ENCODE measurements around the gene PPP6R3. TPM values are rescaled to one million over a fixed set of nuclear protein-coding genes. Genes with fewer than 3 reads are reported as not detected.
A peak's percentile ranks its signal among the peaks of the same experiment; 100 is the strongest.

Gene PPP6R3
- total RNA-seq, 1 donor from 2014 or later: 132 TPM

DNA sequence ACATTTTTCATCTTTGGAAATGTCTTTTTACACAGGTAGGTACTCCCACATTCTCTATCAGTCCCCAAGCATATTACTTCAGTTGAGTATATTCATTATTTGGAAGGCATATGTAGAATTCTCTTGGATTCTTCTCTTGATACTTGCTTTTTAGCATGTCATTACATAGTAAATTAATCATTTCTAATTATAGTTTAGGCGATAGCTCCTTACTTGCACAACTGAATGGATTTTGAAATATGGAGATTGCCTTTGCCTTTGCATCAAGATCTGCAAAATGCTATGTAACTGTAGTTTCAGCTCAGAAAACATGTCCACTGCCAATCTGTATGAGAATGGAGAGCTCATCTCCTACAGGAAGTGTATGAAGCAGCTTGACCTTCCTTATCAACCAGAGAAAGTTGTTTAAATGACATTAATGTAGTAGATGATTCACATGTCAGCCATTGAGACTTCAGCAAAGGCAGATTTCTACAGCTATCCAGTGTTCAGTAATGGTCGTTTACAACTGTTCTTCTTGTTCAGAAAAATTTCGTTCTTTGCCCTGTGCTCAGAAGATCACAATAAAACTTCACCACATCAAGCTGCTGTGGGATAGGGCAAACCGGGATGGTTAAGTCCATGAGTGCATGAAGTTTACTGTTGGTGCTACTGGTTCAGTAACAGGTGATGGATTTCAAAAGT, 61.6 kb downstream of the PPP6R3 start:
- no peaks in the 10 kb centered on the region for H3K9me3 Mint-ChIP-seq
- intact Hi-C loops (cut with micrococcal nuclease): loop anchor here (5.0 kb wide), 1 partner anchor 60 kb away; the partner anchor contains the start of gene PPP6R3
- no peak overlapping the region for H3K4me3 Mint-ChIP-seq
- peaks cover 43% of the 10 kb centered on the region for H3K4me1 Mint-ChIP-seq
- no peak for DNase-seq
- no peak overlapping the region for H3K27ac Mint-ChIP-seq
- no peaks in the 10 kb centered on the region for H3K27me3 Mint-ChIP-seq
- peaks cover 76% of the 10 kb centered on the region for H3K36me3 Mint-ChIP-seq (ENCODE audit: low read depth)

DNA sequence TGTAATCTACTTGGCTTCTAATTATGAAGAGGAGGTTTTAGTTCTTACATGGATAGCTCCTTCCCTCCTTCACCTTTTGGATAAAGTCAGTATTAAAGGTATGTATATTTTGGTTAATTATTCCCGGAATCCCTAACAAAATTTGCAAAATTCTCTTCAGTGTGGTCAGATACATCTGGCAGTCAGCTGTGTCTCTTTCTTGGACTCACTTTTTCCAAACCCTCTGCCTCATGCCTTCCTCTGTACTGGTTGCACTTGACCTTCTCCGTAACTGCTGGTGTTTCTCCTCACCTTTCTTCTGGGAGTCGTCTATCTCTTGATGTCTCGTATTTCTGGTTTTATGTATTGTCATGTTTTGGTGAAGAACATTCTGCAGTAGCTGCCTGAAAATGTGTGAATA, 62.5 kb downstream of the PPP6R3 start:
- Mint-ChIP-seq H3K4me3 (no peak overlapping the region), H3K4me1 (peaks cover 48% of the 10 kb centered on the region), H3K9me3 (no peaks in the 10 kb centered on the region), H3K27ac (peak overlapping the region; percentile 7), H3K27me3 (no peaks in the 10 kb centered on the region), H3K36me3 (ENCODE audit: low read depth) (peaks cover 80% of the 10 kb centered on the region)
- no peak for DNase-seq
- intact Hi-C loops (cut with micrococcal nuclease): loop anchor here (5.0 kb wide), 1 partner anchor 61 kb away; the partner anchor contains the start of gene PPP6R3

DNA sequence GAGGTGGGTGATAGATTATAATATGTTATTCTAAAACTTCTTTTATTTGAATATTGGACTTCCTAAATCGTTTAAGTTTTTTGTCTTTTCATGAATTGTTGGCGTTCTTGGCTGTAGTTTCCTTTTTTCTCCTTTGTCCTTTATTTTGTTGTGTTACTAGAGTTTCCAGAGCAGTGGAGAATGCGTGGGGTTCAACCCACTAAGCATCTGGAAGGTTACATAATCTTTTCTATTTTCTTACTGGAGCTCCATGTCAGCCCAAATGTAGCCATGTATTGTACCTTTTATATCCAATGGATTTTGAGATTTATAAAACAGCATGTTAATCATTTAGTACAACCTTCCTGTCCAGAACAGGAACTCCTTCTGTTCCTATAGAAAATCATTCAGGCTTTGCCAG, 63.2 kb downstream of the PPP6R3 start:
- intact Hi-C loops (cut with micrococcal nuclease): loop anchor here (5.0 kb wide), 1 partner anchor 61 kb away; the partner anchor contains the start of gene PPP6R3
- peak overlapping the region; percentile 1 for H3K27ac Mint-ChIP-seq
- no peak for DNase-seq
- H3K36me3 Mint-ChIP-seq (ENCODE audit: low read depth): peaks cover 84% of the 10 kb centered on the region
- H3K4me1 Mint-ChIP-seq: peaks cover 55% of the 10 kb centered on the region
- H3K27me3 Mint-ChIP-seq: no peaks in the 10 kb centered on the region
- H3K9me3 Mint-ChIP-seq: no peaks in the 10 kb centered on the region
- H3K4me3 Mint-ChIP-seq: no peak overlapping the region

DNA sequence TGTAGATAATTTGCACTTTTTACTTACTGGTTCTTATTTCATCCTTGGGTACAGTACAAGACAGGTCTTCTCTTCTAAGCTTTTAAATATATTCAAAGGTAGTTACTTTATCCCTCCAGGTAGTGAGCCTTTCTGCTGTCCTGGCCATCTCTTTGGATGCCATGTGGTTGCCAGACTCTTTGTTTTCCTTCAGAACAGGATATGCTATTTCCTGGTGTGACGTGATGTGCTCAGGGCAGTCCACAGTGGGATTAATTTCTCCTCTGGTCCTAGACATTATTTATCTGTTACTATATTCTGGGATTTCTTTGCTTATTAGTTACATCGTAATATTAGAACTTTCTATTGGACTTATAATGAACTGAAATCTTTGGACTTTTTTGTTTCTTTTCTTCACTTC, 63.7 kb downstream of the PPP6R3 start:
- H3K36me3 Mint-ChIP-seq (ENCODE audit: low read depth): peaks cover 82% of the 10 kb centered on the region
- H3K9me3 Mint-ChIP-seq: no peaks in the 10 kb centered on the region
- H3K27me3 Mint-ChIP-seq: no peaks in the 10 kb centered on the region
- no peak overlapping the region for H3K4me3 Mint-ChIP-seq
- peaks cover 54% of the 10 kb centered on the region for H3K4me1 Mint-ChIP-seq
- DNase-seq: no peak
- intact Hi-C loops (cut with micrococcal nuclease): loop anchor here (5.0 kb wide), 1 partner anchor 62 kb away; the partner anchor contains the start of gene PPP6R3
- peak overlapping the region; percentile 1 for H3K27ac Mint-ChIP-seq

DNA sequence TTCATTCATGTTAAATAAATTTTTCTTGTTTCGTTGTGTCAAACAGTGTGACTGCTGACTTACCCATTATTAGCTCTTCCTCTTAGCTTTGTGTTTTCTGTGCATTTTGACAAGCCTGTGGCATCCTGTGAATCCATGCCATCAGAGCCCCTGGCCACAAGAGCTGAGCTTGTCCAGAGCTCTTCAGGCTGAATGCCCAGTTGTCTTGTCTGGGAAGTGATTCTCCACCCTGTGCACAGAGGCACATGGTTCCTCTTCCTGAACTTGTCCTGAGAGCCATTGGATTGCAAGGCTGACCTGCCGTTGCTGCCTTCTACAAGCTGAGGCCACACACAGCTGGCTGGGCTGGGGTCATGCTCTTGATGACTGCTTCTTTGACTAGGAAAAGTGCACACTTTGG, 64.1 kb downstream of the PPP6R3 start:
- Mint-ChIP-seq H3K27ac (no peak overlapping the region), H3K9me3 (no peaks in the 10 kb centered on the region), H3K4me1 (peaks cover 58% of the 10 kb centered on the region), H3K27me3 (no peaks in the 10 kb centered on the region), H3K36me3 (ENCODE audit: low read depth) (peaks cover 79% of the 10 kb centered on the region), H3K4me3 (no peak overlapping the region)
- intact Hi-C loops (cut with micrococcal nuclease): loop anchor here (5.0 kb wide), 1 partner anchor 62 kb away; the partner anchor contains the start of gene PPP6R3
- DNase-seq: no peak

DNA sequence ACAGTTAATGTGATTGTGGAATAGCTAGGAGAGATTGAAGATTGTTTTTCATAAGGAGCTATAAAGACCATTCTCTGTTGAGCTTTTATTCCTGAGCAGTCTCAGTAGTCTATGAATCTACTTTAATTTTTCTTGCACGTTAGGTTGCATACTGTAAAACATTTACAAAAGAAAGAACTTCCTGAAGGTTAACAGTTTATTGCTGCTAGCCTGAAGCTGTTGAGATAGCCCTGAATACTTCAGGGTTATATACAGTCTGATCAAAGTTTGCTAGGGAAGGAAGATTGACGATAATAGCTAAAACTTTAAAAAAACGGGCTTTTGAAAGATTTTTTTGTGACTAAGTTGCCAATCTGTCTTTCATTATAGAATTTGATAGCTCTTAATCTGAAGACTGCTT, 64.8 kb downstream of the PPP6R3 start:
- Mint-ChIP-seq H3K4me1 (peaks cover 60% of the 10 kb centered on the region), H3K4me3 (no peak overlapping the region), H3K36me3 (ENCODE audit: low read depth) (peaks cover 78% of the 10 kb centered on the region), H3K9me3 (no peaks in the 10 kb centered on the region), H3K27me3 (no peaks in the 10 kb centered on the region), H3K27ac (no peak overlapping the region)
- intact Hi-C loops (cut with micrococcal nuclease): no loop called here
- no peak for DNase-seq

DNA sequence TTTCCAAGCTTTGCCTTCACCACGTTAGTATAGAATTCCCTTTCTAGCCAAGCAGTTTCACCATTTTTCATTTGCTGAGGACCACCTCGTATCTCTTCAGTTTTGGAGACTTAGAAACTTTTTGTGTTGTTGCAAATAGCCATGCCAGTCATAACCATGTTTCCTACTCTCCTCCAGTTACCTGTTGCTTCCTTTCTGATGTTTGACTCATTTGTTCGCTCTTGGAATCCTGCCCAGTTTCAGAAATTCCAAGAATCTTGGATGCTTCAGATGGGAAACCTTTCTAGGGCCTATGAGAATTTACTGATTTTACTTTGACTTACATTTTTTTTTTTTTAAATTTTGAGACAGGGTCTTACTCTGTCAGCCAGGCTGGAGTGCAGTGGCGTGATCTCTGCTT, 65.4 kb downstream of the PPP6R3 start:
- intact Hi-C loops (cut with micrococcal nuclease): no loop called here
- Mint-ChIP-seq H3K27ac (no peak overlapping the region), H3K4me3 (no peak overlapping the region)

DNA sequence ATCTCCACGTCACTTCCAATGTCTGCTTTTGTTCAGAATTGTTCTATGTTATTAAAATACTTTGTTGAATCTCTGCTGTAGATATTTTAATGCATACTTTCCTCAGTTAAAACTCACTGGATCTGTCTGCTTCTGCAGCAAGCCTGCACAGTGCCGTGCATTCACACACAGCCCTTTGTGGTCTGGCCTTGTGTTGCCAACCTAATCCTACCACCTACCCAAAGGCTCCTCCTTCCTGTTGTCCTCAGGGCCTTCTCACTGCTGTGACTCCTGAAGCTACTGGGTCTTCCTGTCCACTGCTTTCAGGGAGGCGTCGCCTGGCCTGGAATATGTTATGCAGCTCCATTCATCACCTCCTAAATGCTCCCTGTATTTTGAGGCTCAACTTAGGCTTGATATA, 67.0 kb downstream of the PPP6R3 start:
- no peak for DNase-seq
- H3K9me3 Mint-ChIP-seq: no peaks in the 10 kb centered on the region
- H3K27me3 Mint-ChIP-seq: no peaks in the 10 kb centered on the region
- intact Hi-C loops (cut with micrococcal nuclease): no loop called here
- peaks cover 64% of the 10 kb centered on the region for H3K36me3 Mint-ChIP-seq (ENCODE audit: low read depth)
- peak overlapping the region; percentile 42 for H3K27ac Mint-ChIP-seq
- H3K4me3 Mint-ChIP-seq: no peak overlapping the region
- H3K4me1 Mint-ChIP-seq: peaks cover 57% of the 10 kb centered on the region

More for the DNA sequence above, 65.4 kb downstream of the PPP6R3 start:
- Mint-ChIP-seq H3K27me3 (no peaks in the 10 kb centered on the region), H3K9me3 (no peaks in the 10 kb centered on the region), H3K4me1 (peaks cover 60% of the 10 kb centered on the region), H3K36me3 (ENCODE audit: low read depth) (peaks cover 72% of the 10 kb centered on the region)
- no peak for DNase-seq

DNA sequence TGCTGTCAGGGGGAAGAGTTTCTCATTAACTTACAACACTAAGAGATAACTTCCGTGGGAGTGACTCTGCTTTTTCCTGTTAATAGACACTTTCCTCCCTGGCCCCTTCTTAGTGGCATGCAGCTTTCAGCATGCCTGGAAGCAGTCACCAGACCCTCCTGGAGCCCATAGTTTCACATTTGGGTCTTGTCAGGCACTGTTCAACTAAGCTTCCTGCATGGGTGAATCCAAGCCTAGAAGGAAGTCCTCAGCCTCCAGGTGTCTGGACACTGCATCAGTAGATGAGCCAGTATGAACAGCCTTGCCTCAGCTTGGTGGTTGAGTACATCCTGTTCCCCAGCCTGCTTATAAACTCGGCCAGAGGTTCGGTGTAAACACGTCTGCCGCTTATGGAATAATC, 68.1 kb downstream of the PPP6R3 start:
- DNase-seq: peak; percentile 73
- Mint-ChIP-seq H3K4me1 (peaks cover 49% of the 10 kb centered on the region), H3K27ac (peak overlapping the region; percentile 76), H3K27me3 (no peaks in the 10 kb centered on the region), H3K36me3 (ENCODE audit: low read depth) (peaks cover 55% of the 10 kb centered on the region), H3K9me3 (no peaks in the 10 kb centered on the region), H3K4me3 (peak overlapping the region; percentile 25)
- intact Hi-C loops (cut with micrococcal nuclease): no loop called here

DNA sequence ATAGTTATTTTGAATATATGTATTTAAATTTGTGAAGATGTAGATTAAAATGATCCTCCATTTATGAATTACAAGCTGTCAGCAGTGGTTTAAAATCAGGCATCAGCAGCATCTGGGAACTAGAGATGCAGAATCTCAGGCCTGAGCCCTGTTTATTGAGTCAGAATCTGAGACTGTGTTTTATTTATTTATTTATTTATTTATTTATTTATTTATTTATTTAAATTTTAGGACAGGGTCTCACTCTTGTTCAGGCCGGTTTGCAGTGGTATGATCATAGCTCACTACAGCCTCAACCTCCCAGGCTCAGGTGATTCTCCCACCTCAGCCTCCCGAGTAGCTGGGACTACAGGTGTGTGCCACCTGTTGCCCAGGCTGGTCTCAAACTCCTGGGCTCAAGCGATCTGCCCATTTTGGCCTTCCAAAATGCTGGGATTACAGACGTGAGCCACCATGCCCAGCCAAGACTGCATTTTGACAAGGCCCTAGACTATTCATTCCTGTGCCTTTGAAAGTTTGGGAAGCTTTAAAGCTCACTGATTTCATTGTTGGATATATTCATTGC, 70.7 kb downstream of the PPP6R3 start:
- Mint-ChIP-seq H3K9me3 (no peaks in the 10 kb centered on the region), H3K4me3 (no peak overlapping the region), H3K36me3 (ENCODE audit: low read depth) (peaks cover 42% of the 10 kb centered on the region), H3K27ac (no peak overlapping the region), H3K4me1 (peaks cover 47% of the 10 kb centered on the region), H3K27me3 (no peaks in the 10 kb centered on the region)
- DNase-seq: no peak
- intact Hi-C loops (cut with micrococcal nuclease): no loop called here

DNA sequence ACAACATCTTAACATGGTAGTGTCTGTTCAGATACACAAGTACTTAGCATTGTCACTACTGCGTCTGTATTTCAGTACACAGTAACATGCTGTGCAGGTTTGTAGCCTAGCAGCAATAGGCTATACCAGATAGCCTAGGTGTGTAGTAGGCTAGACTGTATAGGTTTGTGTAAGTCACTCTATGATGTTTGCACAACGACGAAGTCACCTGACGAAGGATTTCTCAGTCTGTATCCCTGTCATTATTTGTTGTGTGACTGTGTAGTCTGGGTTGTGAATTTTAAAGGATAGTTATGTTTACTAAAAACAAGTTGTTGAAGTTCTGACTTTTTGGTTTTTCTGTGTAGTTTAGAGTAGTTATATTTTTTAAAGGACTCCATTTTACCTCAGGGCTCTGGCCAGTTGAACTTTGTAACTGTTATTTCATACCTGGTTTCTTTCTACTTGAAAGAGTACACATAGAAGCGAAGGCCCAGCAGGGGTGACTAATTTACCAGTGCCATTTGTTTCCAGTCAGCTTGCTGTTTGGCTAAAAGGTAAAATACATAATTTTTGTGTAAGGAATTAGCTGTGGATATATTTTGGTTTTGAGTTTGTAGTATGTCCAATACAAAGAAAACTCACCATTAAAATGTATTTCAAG, 72.3 kb downstream of the PPP6R3 start:
- H3K9me3 Mint-ChIP-seq: no peaks in the 10 kb centered on the region
- no peak overlapping the region for H3K27ac Mint-ChIP-seq
- H3K4me1 Mint-ChIP-seq: peaks cover 42% of the 10 kb centered on the region
- H3K36me3 Mint-ChIP-seq (ENCODE audit: low read depth): peaks cover 37% of the 10 kb centered on the region
- H3K4me3 Mint-ChIP-seq: no peak overlapping the region
- DNase-seq: no peak
- no peaks in the 10 kb centered on the region for H3K27me3 Mint-ChIP-seq
- intact Hi-C loops (cut with micrococcal nuclease): no loop called here

DNA sequence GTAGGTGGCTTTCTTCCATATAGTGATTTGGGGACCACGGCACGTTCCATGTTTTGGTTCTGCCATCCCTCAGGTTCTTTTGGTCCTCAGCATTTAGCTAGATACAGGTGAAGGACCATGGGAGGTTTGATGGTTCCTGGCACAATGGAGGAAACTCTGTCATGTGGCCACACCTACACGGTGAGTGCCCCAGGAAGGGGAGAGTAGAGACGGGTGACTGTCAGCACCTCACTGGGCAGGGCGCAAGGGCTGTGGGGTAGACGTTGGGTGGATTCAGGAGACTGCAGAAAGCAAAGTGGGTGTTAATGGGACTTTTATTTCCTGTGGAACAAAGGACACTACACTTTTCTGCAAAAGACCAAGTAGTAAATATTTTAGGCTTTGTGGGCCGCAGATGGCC, 73.4 kb downstream of the PPP6R3 start:
- Mint-ChIP-seq H3K9me3 (no peaks in the 10 kb centered on the region), H3K27ac (peak overlapping the region; percentile 7), H3K4me3 (no peak overlapping the region), H3K36me3 (ENCODE audit: low read depth) (peaks cover 38% of the 10 kb centered on the region), H3K4me1 (peaks cover 33% of the 10 kb centered on the region), H3K27me3 (no peaks in the 10 kb centered on the region)
- DNase-seq: no peak
- intact Hi-C loops (cut with micrococcal nuclease): no loop called here

DNA sequence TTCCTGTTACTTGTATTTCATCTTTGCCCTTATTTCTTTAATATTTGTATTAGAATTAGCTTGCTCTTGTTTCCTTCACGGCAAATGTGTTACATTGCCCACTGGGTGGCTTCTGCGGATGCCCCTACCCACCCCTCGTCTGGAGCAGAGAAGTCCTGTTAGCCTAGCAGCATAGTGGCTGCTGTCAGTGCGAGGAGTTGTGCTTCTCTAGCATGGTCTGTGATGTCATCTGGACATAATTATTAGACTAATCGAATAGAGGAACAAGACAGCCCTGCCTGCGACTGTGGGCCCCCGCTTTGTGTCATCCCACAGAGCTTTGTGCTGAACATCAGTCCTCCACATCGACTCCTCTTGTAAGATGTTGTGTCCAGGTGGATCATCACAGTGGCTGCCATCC, 74.5 kb downstream of the PPP6R3 start:
- no peak for DNase-seq
- H3K36me3 Mint-ChIP-seq (ENCODE audit: low read depth): peaks cover 46% of the 10 kb centered on the region
- no peak overlapping the region for H3K4me3 Mint-ChIP-seq
- no peaks in the 10 kb centered on the region for H3K9me3 Mint-ChIP-seq
- no peak overlapping the region for H3K27ac Mint-ChIP-seq
- peaks cover 33% of the 10 kb centered on the region for H3K4me1 Mint-ChIP-seq
- intact Hi-C loops (cut with micrococcal nuclease): no loop called here
- no peaks in the 10 kb centered on the region for H3K27me3 Mint-ChIP-seq

DNA sequence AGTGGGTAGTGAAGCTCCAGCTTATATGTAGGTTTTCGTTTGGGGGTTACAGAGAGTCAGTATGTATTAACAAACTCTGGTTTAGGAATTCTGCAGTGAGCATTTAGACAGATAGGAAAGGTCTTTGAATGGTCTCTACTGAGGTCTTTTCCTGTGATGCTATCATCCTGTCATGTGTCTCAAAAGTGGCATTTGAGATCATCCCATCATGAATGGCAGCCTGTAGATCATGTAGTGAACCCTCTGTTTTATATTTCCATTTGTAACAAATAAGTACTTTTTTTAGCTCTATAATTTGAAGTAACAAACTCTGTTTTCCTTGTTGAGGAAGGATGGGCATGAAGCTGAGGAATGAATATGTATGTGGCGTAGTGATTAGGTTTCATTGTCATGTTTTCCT, 76.2 kb downstream of the PPP6R3 start:
- H3K36me3 Mint-ChIP-seq (ENCODE audit: low read depth): peaks cover 55% of the 10 kb centered on the region
- no peak for DNase-seq
- peaks cover 42% of the 10 kb centered on the region for H3K4me1 Mint-ChIP-seq
- peak overlapping the region; percentile 45 for H3K27ac Mint-ChIP-seq
- intact Hi-C loops (cut with micrococcal nuclease): no loop called here
- H3K27me3 Mint-ChIP-seq: no peaks in the 10 kb centered on the region
- no peaks in the 10 kb centered on the region for H3K9me3 Mint-ChIP-seq
- no peak overlapping the region for H3K4me3 Mint-ChIP-seq
